ENCODE data around the gene LDLRAD3.

LDLRAD3 gene

GRCh38 chr11:36019005-36019596 is 75.2 kb downstream of the LDLRAD3 start:
- Histone ChIP-seq H3K27ac (ENCODE audit: low read depth, low read length) (no peak overlapping the region), H3K4me2 (ENCODE audit: low read length) (no peak overlapping the region), H3F3A (ENCODE audit: control insufficient read depth, insufficient read depth) (no peaks in the 10 kb centered on the region), H3K4me1 (ENCODE audit: control insufficient read depth, low read length) (no peaks in the 10 kb centered on the region), H4K20me1 (ENCODE audit: control insufficient read depth, insufficient read depth, low read depth, low read length) (no peaks in the 10 kb centered on the region), H3K9me3 (ENCODE audit: control insufficient read depth, insufficient read depth, low read length) (no peaks in the 10 kb centered on the region), H3K27me3 (ENCODE audit: control insufficient read depth, low read length) (no peaks in the 10 kb centered on the region), H3K9me2 (replicated peaks; ENCODE audit: control insufficient read depth, low read length) (no peaks in the 10 kb centered on the region), H3K4me3 (ENCODE audit: low read length) (no peak overlapping the region), H3K36me3 (ENCODE audit: control insufficient read depth, low read length) (no peaks in the 10 kb centered on the region), H3K79me2 (ENCODE audit: control insufficient read depth, low read length) (no peaks in the 10 kb centered on the region)
- TF ChIP-seq CTCF (IDR thresholded peaks at IDR 0.05; ENCODE audit: low read depth, low read length, poor library complexity, severe bottlenecking) (no peak), EZH2phosphoT487 (IDR thresholded peaks at IDR 0.05; ENCODE audit: borderline replicate concordance, low read length) (no peak)

GRCh38 chr11:36019722-36020121 is 75.9 kb downstream of the LDLRAD3 start:
- no peaks in the 10 kb centered on the region for H3F3A ChIP-seq (ENCODE audit: control insufficient read depth, insufficient read depth)
- no peaks in the 10 kb centered on the region for H4K20me1 ChIP-seq (ENCODE audit: control insufficient read depth, insufficient read depth, low read depth, low read length)
- H3K27ac ChIP-seq (ENCODE audit: low read depth, low read length): no peak overlapping the region
- H3K79me2 ChIP-seq (ENCODE audit: control insufficient read depth, low read length): no peaks in the 10 kb centered on the region
- H3K9me2 ChIP-seq (replicated peaks; ENCODE audit: control insufficient read depth, low read length): no peaks in the 10 kb centered on the region
- no peaks in the 10 kb centered on the region for H3K9me3 ChIP-seq (ENCODE audit: control insufficient read depth, insufficient read depth, low read length)
- no peak overlapping the region for H3K4me3 ChIP-seq (ENCODE audit: low read length)
- no peaks in the 10 kb centered on the region for H3K36me3 ChIP-seq (ENCODE audit: control insufficient read depth, low read length)
- no peaks in the 10 kb centered on the region for H3K27me3 ChIP-seq (ENCODE audit: control insufficient read depth, low read length)
- H3K4me2 ChIP-seq (ENCODE audit: low read length): no peak overlapping the region
- TF ChIP-seq CTCF (IDR thresholded peaks at IDR 0.05; ENCODE audit: low read depth, low read length, poor library complexity, severe bottlenecking) (no peak), EZH2phosphoT487 (IDR thresholded peaks at IDR 0.05; ENCODE audit: borderline replicate concordance, low read length) (no peak)
- H3K4me1 ChIP-seq (ENCODE audit: control insufficient read depth, low read length): no peaks in the 10 kb centered on the region

GRCh38 chr11:36022882-36023281 is 79.0 kb downstream of the LDLRAD3 start:
- Histone ChIP-seq H3F3A (ENCODE audit: control insufficient read depth, insufficient read depth) (no peaks in the 10 kb centered on the region), H3K36me3 (ENCODE audit: control insufficient read depth, low read length) (no peaks in the 10 kb centered on the region), H3K9me2 (replicated peaks; ENCODE audit: control insufficient read depth, low read length) (no peaks in the 10 kb centered on the region), H3K79me2 (ENCODE audit: control insufficient read depth, low read length) (no peaks in the 10 kb centered on the region), H3K27ac (ENCODE audit: low read depth, low read length) (no peak overlapping the region), H3K4me3 (ENCODE audit: low read length) (no peak overlapping the region), H4K20me1 (ENCODE audit: control insufficient read depth, insufficient read depth, low read depth, low read length) (no peaks in the 10 kb centered on the region), H3K27me3 (ENCODE audit: control insufficient read depth, low read length) (no peaks in the 10 kb centered on the region), H3K9me3 (ENCODE audit: control insufficient read depth, insufficient read depth, low read length) (no peaks in the 10 kb centered on the region), H3K4me1 (ENCODE audit: control insufficient read depth, low read length) (no peaks in the 10 kb centered on the region), H3K4me2 (ENCODE audit: low read length) (no peak overlapping the region)
- no peak for TF ChIP-seq CTCF (IDR thresholded peaks at IDR 0.05; ENCODE audit: low read depth, low read length, poor library complexity, severe bottlenecking)
- no peak for TF ChIP-seq EZH2phosphoT487 (IDR thresholded peaks at IDR 0.05; ENCODE audit: borderline replicate concordance, low read length)

All from DOHH2 (cell line).